GM12864 (cell line): ENCODE data around the gene ADAD2.

Experiments used
- DNase-seq: peaks from one replicate; pipeline ENCODE4 v3.0.0-alpha.2; 2011; ENCODE audit warnings: low read depth
- H3K4me3 ChIP-seq: 2 replicates; pipeline ENCODE4 v1.5.1; 2011; ENCODE audit warnings: mild to moderate bottlenecking, low read depth, low read length, control low read depth
- TF ChIP-seq, protein P1 (sequence below): IDR thresholded peaks from 2 replicates; pipeline ENCODE4 v1.5.1; 2011; ENCODE audit warnings: low read depth, mild to moderate bottlenecking, moderate library complexity, low read length, control low read depth, inconsistent platforms; ENCODE audit errors: missing control alignments

ADAD2 gene

GRCh38 chr16:84181144-84181915, 9.6 kb upstream of the ADAD2 start:
- TF ChIP-seq, protein P1, sequence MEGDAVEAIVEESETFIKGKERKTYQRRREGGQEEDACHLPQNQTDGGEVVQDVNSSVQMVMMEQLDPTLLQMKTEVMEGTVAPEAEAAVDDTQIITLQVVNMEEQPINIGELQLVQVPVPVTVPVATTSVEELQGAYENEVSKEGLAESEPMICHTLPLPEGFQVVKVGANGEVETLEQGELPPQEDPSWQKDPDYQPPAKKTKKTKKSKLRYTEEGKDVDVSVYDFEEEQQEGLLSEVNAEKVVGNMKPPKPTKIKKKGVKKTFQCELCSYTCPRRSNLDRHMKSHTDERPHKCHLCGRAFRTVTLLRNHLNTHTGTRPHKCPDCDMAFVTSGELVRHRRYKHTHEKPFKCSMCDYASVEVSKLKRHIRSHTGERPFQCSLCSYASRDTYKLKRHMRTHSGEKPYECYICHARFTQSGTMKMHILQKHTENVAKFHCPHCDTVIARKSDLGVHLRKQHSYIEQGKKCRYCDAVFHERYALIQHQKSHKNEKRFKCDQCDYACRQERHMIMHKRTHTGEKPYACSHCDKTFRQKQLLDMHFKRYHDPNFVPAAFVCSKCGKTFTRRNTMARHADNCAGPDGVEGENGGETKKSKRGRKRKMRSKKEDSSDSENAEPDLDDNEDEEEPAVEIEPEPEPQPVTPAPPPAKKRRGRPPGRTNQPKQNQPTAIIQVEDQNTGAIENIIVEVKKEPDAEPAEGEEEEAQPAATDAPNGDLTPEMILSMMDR = no peak
- H3K4me3 ChIP-seq = no peak overlapping the region
- no peak for DNase-seq

DNA sequence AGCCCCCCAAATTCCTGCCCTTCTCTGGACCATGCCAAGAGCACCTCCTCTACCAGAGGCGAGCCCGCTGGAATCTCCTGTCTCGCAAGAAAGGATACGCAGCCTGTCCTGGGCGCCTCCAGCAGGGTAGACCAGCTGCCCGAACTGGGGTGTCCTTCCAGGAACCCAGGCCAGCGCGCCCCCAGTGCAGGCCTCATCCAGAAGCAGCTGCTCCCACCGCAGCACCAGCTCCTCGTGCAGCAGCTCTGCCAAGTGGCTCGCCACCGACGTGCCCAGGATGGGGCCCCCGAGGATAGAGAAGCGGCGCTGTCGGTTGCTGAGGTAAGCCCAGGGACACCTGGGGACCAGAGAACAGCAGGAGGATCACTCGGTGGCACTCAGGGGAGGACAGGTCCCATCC, 8.9 kb upstream of the ADAD2 start:
- DNase-seq = no peak
- TF ChIP-seq, protein P1 = no peak

GRCh38 chr16:84182680-84183571, 8.0 kb upstream of the ADAD2 start:
- TF ChIP-seq, protein P1 = no peak
- H3K4me3 ChIP-seq = no peak overlapping the region
- DNase-seq = no peak

More for the DNA sequence above, 8.9 kb upstream of the ADAD2 start:
- no peak overlapping the region for H3K4me3 ChIP-seq

DNA sequence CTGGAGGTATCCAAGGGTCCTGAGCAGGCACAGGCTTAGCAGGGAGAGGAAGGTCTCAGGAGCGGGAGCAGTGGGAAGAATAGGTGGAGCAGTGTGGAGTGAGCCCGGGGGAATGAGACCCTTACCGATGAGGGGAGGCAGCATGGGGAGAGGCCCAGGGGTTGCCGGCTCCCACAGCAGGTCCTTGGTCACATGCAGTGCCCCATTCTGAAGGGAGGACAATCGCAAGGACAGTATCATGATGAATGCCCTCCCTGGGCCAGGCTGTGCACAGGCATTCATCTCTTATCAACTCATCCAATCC, 7.4 kb upstream of the ADAD2 start:
- TF ChIP-seq, protein P1 = no peak
- DNase-seq = no peak
- no peak overlapping the region for H3K4me3 ChIP-seq

- TF ChIP-seq, protein P1 = no peak
- no peak overlapping the region for H3K4me3 ChIP-seq
- DNase-seq = no peak
Observed at GRCh38 chr16:84183911-84184591, 6.9 kb upstream of the ADAD2 start.

GRCh38 chr16:84184775-84185174, 6.2 kb upstream of the ADAD2 start:
- no peak overlapping the region for H3K4me3 ChIP-seq
- TF ChIP-seq, protein P1 = no peak
- DNase-seq = no peak
